GM19240 (cell line): ENCODE data around the gene KDELR1.
"Not testable (repeated sequence)": the region's sequence is repeated elsewhere in the genome, so short reads cannot be mapped to it uniquely, and the experiment has no call there.

Experiments
- DNase-seq: peaks from one replicate; pipeline ENCODE4 v3.0.0; 2011; ENCODE audit warnings: low spot score; ENCODE audit not compliant: insufficient read length

The KDELR1 gene

GRCh38 chr19:48397263-48398101 is 6.1 kb upstream of the KDELR1 start:
- DNase-seq, result no peak

GRCh38 chr19:48396824-48397176 is 5.4 kb upstream of the KDELR1 start:
- no peak for DNase-seq

- no peak for DNase-seq
Observed at GRCh38 chr19:48396016-48396823, 4.9 kb upstream of the KDELR1 start.

- DNase-seq, result no peak
Observed at GRCh38 chr19:48395499-48395898, 4.1 kb upstream of the KDELR1 start.

- no peak for DNase-seq
Observed at GRCh38 chr19:48395170-48395455, 3.8 kb upstream of the KDELR1 start.

GRCh38 chr19:48394331-48395169 is 3.2 kb upstream of the KDELR1 start:
- no peak for DNase-seq

- DNase-seq, result no peak
Observed at GRCh38 chr19:48393559-48394330, 2.4 kb upstream of the KDELR1 start, which contains the start of gene GRIN2D. GRIN2D (plus strand) TSS chr19:48393668; CDS start chr19:48398393, 4,725 bp downstream.

GRCh38 chr19:48392860-48393558 is 1.7 kb upstream of the KDELR1 start:
- no peak for DNase-seq

- DNase-seq, result not testable (repeated sequence)
Observed at GRCh38 chr19:48392006-48392344, 624 bp upstream of the KDELR1 start.

GRCh38 chr19:48390188-48391099 is 907 bp downstream of the KDELR1 start:
- DNase-seq, result peak; percentile 32

GRCh38 chr19:48386981-48387380 is 4.4 kb downstream of the KDELR1 start:
- DNase-seq, result no peak

- DNase-seq, result no peak
Observed at GRCh38 chr19:48385461-48386087, 5.8 kb downstream of the KDELR1 start.

- no peak for DNase-seq
Observed at GRCh38 chr19:48382286-48382685, 9.1 kb downstream of the KDELR1 start.

- DNase-seq, result no peak
Observed at GRCh38 chr19:48381178-48381950, 10.0 kb downstream of the KDELR1 start.

- no peak for DNase-seq
Observed at GRCh38 chr19:48379058-48379457, 12.3 kb downstream of the KDELR1 start.

- DNase-seq, result no peak
Observed at GRCh38 chr19:48378194-48378570, 13.2 kb downstream of the KDELR1 start.

GRCh38 chr19:48373567-48373966 is 17.8 kb downstream of the KDELR1 start:
- DNase-seq, result no peak

GRCh38 chr19:48372904-48373303 is 18.4 kb downstream of the KDELR1 start:
- DNase-seq, result no peak
